ENCODE measurements around the gene CAPN5. TPM values are rescaled to one million over a fixed set of nuclear protein-coding genes. Genes with fewer than 3 reads are reported as not detected.
A peak's percentile ranks its signal among the peaks of the same experiment; 100 is the strongest.

The CAPN5 gene
- total and polyA plus RNA-seq, 4 donors = 10.7 to 43.1 (median 28.2) TPM

- peaks cover 34% of the 10 kb centered on the region for H3K4me1 ChIP-seq (ENCODE audit: control insufficient read depth, insufficient read depth, low read length)
- 98% methylated on average over 5 of the region's 5 CpGs for WGBS (ENCODE audit: insufficient coverage)
- no peak overlapping the region for H3K27ac ChIP-seq (ENCODE audit: low read depth, low read length)
- H3K27me3 ChIP-seq (ENCODE audit: control insufficient read depth, insufficient read depth, low read length) = peaks cover 3% of the 10 kb centered on the region
- no peaks in the 10 kb centered on the region for H3K9me3 ChIP-seq (ENCODE audit: control insufficient read depth, insufficient read depth, low read length)
- H3K36me3 ChIP-seq (ENCODE audit: control insufficient read depth, insufficient read depth, low read length) = peaks cover 3% of the 10 kb centered on the region
- DNase-seq (ENCODE audit: low read depth in 4 of 6, low spot score in 6 of 6) = no peak
- no peak overlapping the region for H3K4me3 ChIP-seq (ENCODE audit: low read depth, low read length)
Observed at GRCh38 chr11:77170107-77170506, 103.3 kb downstream of the CAPN5 start.

GRCh38 chr11:77171254-77171653, 104.5 kb downstream of the CAPN5 start:
- H3K27me3 ChIP-seq (ENCODE audit: control insufficient read depth, insufficient read depth, low read length) = peaks cover 3% of the 10 kb centered on the region
- DNase-seq (ENCODE audit: low read depth in 4 of 6, low spot score in 6 of 6) = no peak
- peaks cover 3% of the 10 kb centered on the region for H3K36me3 ChIP-seq (ENCODE audit: control insufficient read depth, insufficient read depth, low read length)
- no peak overlapping the region for H3K4me3 ChIP-seq (ENCODE audit: low read depth, low read length)
- H3K27ac ChIP-seq (ENCODE audit: low read depth, low read length) = no peak overlapping the region
- no peaks in the 10 kb centered on the region for H3K9me3 ChIP-seq (ENCODE audit: control insufficient read depth, insufficient read depth, low read length)
- WGBS (ENCODE audit: insufficient coverage) = 94% methylated on average over 6 of the region's 8 CpGs
- H3K4me1 ChIP-seq (ENCODE audit: control insufficient read depth, insufficient read depth, low read length) = peaks cover 44% of the 10 kb centered on the region

- DNase-seq (ENCODE audit: low read depth in 4 of 6, low spot score in 6 of 6) = no peak
- H3K4me1 ChIP-seq (ENCODE audit: control insufficient read depth, insufficient read depth, low read length) = peaks cover 46% of the 10 kb centered on the region
- WGBS (ENCODE audit: insufficient coverage) = 55% methylated on average over 20 of the region's 20 CpGs
- H3K4me3 ChIP-seq (ENCODE audit: low read depth, low read length) = no peak overlapping the region
- no peaks in the 10 kb centered on the region for H3K9me3 ChIP-seq (ENCODE audit: control insufficient read depth, insufficient read depth, low read length)
- peaks cover 3% of the 10 kb centered on the region for H3K27me3 ChIP-seq (ENCODE audit: control insufficient read depth, insufficient read depth, low read length)
- H3K27ac ChIP-seq (ENCODE audit: low read depth, low read length) = no peak overlapping the region
- H3K36me3 ChIP-seq (ENCODE audit: control insufficient read depth, insufficient read depth, low read length) = peaks cover 3% of the 10 kb centered on the region
Observed at GRCh38 chr11:77171885-77172665, 105.3 kb downstream of the CAPN5 start.

- no peak overlapping the region for H3K4me3 ChIP-seq (ENCODE audit: low read depth, low read length)
- peak in 1 of 6 donors; percentile 31 for DNase-seq (ENCODE audit: low read depth in 4 of 6, low spot score in 6 of 6)
- H3K27ac ChIP-seq (ENCODE audit: low read depth, low read length) = no peak overlapping the region
- no peaks in the 10 kb centered on the region for H3K9me3 ChIP-seq (ENCODE audit: control insufficient read depth, insufficient read depth, low read length)
- H3K36me3 ChIP-seq (ENCODE audit: control insufficient read depth, insufficient read depth, low read length) = peaks cover 3% of the 10 kb centered on the region
- 43% methylated on average over 13 of the region's 16 CpGs for WGBS (ENCODE audit: insufficient coverage)
- peaks cover 3% of the 10 kb centered on the region for H3K27me3 ChIP-seq (ENCODE audit: control insufficient read depth, insufficient read depth, low read length)
- peaks cover 46% of the 10 kb centered on the region for H3K4me1 ChIP-seq (ENCODE audit: control insufficient read depth, insufficient read depth, low read length)
Observed at GRCh38 chr11:77172666-77172982, 105.9 kb downstream of the CAPN5 start.

GRCh38 chr11:77173494-77173893, 106.7 kb downstream of the CAPN5 start:
- Histone ChIP-seq H3K36me3 (ENCODE audit: control insufficient read depth, insufficient read depth, low read length) (peaks cover 3% of the 10 kb centered on the region), H3K27ac (ENCODE audit: low read depth, low read length) (no peak overlapping the region), H3K9me3 (ENCODE audit: control insufficient read depth, insufficient read depth, low read length) (no peaks in the 10 kb centered on the region), H3K4me1 (ENCODE audit: control insufficient read depth, insufficient read depth, low read length) (peaks cover 46% of the 10 kb centered on the region), H3K4me3 (ENCODE audit: low read depth, low read length) (no peak overlapping the region), H3K27me3 (ENCODE audit: control insufficient read depth, insufficient read depth, low read length) (peaks cover 3% of the 10 kb centered on the region)
- no peak for DNase-seq (ENCODE audit: low read depth in 4 of 6, low spot score in 6 of 6)
- 71% methylated on average over 10 of the region's 10 CpGs for WGBS (ENCODE audit: insufficient coverage)

GRCh38 chr11:77174559-77174958, 107.8 kb downstream of the CAPN5 start:
- peaks cover 56% of the 10 kb centered on the region for H3K4me1 ChIP-seq (ENCODE audit: control insufficient read depth, insufficient read depth, low read length)
- peaks cover 3% of the 10 kb centered on the region for H3K27me3 ChIP-seq (ENCODE audit: control insufficient read depth, insufficient read depth, low read length)
- H3K27ac ChIP-seq (ENCODE audit: low read depth, low read length) = no peak overlapping the region
- DNase-seq (ENCODE audit: low read depth in 4 of 6, low spot score in 6 of 6) = no peak
- no peaks in the 10 kb centered on the region for H3K9me3 ChIP-seq (ENCODE audit: control insufficient read depth, insufficient read depth, low read length)
- H3K4me3 ChIP-seq (ENCODE audit: low read depth, low read length) = no peak overlapping the region
- 79% methylated on average over 16 of the region's 16 CpGs for WGBS (ENCODE audit: insufficient coverage)
- H3K36me3 ChIP-seq (ENCODE audit: control insufficient read depth, insufficient read depth, low read length) = peaks cover 3% of the 10 kb centered on the region

- Histone ChIP-seq H3K36me3 (ENCODE audit: control insufficient read depth, insufficient read depth, low read length) (peaks cover 3% of the 10 kb centered on the region), H3K4me1 (ENCODE audit: control insufficient read depth, insufficient read depth, low read length) (peaks cover 59% of the 10 kb centered on the region), H3K27me3 (ENCODE audit: control insufficient read depth, insufficient read depth, low read length) (peaks cover 3% of the 10 kb centered on the region), H3K27ac (ENCODE audit: low read depth, low read length) (no peak overlapping the region), H3K9me3 (ENCODE audit: control insufficient read depth, insufficient read depth, low read length) (no peaks in the 10 kb centered on the region), H3K4me3 (ENCODE audit: low read depth, low read length) (no peak overlapping the region)
- WGBS (ENCODE audit: insufficient coverage) = 83% methylated on average over 15 of the region's 15 CpGs
- no peak for DNase-seq (ENCODE audit: low read depth in 4 of 6, low spot score in 6 of 6)
Observed at GRCh38 chr11:77175021-77175842, 108.5 kb downstream of the CAPN5 start.

Other genes with a start within 250 kb of the CAPN5 start
- 10 to 100 TPM; 15.7 to 48.3 TPM for gene ACER3, start 206.1 kb upstream of the CAPN5 start, total RNA-seq
- 10 to 100 TPM; 25.5 to 32.6 TPM for gene ACER3, start 206.1 kb upstream of the CAPN5 start, polyA plus RNA-seq (ENCODE audit: insufficient read length in 2 of 2)
- not detected for gene B3GNT6, start 32.6 kb upstream of the CAPN5 start, total RNA-seq
- gene B3GNT6, start 32.6 kb upstream of the CAPN5 start, polyA plus RNA-seq (ENCODE audit: insufficient read length in 2 of 2) = under 1 TPM; 0.12 to 0.25 TPM
- gene OMP, start 35.9 kb downstream of the CAPN5 start, total RNA-seq = under 1 TPM in 1 of 2 donors, not detected in 1; 0.33 TPM
- gene OMP, start 35.9 kb downstream of the CAPN5 start, polyA plus RNA-seq (ENCODE audit: insufficient read length in 2 of 2) = under 1 TPM in 1 of 2 donors, not detected in 1; 0.56 TPM
- 1 to 10 TPM; 3.0 to 6.0 TPM for gene MYO7A, start 61.3 kb downstream of the CAPN5 start, total RNA-seq
- gene MYO7A, start 61.3 kb downstream of the CAPN5 start, polyA plus RNA-seq (ENCODE audit: insufficient read length in 2 of 2) = 1 to 10 TPM; 3.9 to 4.4 TPM
- not detected for gene GDPD4, start 234.7 kb downstream of the CAPN5 start, total RNA-seq
- under 1 TPM in 1 of 2 donors, not detected in 1; 0.44 TPM for gene GDPD4, start 234.7 kb downstream of the CAPN5 start, polyA plus RNA-seq (ENCODE audit: insufficient read length in 2 of 2)

All from spinal cord (tissue), 10 donors.